NCI-H774 (cell line): ENCODE measurements around the gene HDGF.

Source experiments
- DNase-seq: peaks from one replicate; lab custom pipeline; 2025; lab: John Stamatoyannopoulos, UW

HDGF gene

GRCh38 chr1:156698995-156699394 lies 52.5 kb downstream of the HDGF start:
- DNase-seq: no peak

DNA sequence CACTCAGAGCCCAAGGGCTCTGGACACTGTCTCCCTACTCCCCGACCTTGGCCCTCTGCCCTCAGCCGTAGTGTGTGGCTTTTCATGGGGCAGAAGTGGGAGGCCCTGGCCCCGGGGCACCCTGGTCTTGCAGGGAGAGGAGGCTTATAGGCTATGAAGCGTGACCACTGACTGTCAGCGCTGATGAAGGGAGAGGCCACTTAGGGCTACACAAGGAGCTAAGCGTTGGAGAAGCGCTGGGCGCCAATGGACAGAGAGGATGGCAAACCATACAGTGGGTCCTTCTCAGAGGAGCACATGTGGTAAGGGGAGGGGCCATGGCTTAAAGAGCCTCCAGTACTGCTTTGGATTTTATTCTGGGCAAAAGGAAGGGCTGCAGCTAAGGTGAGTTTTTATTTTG lies 54.0 kb downstream of the HDGF start:
- DNase-seq: no peak

DNA sequence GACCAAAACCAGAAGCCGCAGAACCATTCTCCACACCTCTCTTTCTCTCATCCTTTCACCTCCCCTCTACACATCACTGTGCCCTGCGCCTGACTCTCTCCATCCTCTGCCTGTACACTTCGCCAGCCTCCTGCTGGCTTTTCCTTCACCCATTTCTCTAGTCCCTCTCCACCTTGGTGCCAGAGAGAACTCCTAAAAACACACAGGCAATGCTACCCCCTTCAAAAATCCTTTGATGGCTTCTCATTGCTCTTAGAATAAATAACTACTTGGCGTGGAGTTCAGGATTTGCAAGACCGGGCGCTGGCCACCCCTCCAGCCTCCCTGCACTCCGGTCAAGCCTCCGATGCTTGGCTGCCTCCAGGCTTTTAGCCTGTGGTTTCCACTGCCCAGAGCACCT lies 54.7 kb downstream of the HDGF start:
- no peak for DNase-seq

DNA sequence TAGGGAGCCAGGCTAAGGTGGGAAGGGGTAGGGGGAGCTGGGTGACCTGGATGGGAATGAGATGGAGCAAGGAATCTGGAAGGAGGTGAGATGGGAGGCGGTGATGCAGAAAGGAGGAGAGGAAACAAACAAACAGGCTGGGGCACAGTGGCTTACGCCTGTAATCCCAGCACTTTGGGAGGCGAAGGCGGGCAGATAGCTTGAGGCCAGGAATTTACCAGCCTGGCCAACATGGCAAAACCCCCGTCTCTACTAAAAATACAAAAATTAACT lies 56.8 kb downstream of the HDGF start:
- no peak for DNase-seq

DNA sequence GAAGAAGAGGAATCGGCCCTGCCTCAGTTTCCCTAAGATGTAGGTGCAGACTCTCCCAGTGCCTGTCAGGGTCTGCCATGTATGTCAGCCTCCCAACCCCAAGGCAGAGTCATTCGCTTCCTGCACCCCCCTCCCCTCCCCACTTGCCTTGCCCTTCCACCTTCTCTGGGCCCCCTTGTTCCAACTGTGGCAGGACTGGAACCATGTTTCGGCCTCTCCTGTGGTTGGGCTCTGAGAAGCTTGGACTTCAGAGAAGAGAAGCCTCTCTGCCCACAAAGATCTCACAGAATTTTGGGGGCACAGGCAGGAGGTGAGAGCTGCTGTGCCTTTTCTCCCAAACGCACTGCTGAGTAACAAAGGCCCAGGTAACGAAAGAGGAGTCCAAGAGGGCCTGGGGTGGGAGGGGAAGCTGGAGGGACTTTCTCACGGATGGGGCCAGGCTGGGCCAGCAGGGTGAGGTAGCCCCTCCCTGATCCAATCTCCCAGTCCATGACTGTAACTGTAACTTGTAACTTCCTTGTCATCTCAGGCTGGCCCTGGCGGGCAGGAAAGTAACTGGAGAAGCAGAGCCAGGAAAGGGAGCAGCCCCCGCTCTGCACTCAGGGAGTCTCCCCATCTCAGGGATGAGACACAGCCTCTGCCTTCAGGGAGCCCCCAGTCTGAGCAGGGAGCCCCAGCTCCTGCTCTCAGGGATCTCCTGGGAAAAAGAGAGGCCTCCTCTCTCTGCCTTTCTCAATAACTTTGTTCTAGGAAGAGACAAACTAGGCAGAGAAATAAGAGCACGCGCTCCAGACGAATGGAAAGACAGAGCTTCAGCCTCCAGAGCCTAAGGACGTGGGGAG lies 57.4 kb downstream of the HDGF start:
- DNase-seq: no peak

GRCh38 chr1:156692925-156693847 lies 58.3 kb downstream of the HDGF start:
- DNase-seq: peak; percentile 48

DNA sequence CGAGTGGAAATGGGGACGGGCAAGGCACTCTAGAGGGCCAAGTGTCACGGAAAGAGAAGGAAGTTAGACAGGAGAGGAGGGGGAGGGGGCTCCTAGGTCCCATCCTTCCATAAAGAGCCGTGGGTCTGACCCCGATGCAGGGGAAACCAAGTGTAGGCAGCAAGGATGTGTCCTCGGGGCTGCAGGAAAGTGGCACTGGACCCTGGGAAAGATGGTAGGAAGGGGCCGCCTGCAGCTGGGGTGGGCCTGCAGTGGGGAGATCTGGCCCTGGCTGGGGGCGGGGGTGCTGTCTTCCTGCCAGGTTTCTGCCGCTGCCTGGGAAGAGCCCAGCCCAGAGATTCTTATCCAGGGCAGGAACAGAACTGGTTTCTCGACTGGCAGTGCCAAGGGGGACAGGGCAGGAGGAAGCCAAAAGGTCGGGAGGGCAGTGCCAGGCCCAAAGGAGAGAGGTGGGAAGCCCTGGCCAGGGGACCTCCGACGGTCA lies 59.0 kb downstream of the HDGF start:
- no peak for DNase-seq
